ENCODE data around the gene ZCCHC24. TPM values are rescaled to one million over a fixed set of nuclear protein-coding genes. Genes with fewer than 3 reads are reported as not detected.

The ZCCHC24 gene
- total RNA-seq, 2 experiments from 2014 or later: 0.77 to 1.00 TPM

DNA sequence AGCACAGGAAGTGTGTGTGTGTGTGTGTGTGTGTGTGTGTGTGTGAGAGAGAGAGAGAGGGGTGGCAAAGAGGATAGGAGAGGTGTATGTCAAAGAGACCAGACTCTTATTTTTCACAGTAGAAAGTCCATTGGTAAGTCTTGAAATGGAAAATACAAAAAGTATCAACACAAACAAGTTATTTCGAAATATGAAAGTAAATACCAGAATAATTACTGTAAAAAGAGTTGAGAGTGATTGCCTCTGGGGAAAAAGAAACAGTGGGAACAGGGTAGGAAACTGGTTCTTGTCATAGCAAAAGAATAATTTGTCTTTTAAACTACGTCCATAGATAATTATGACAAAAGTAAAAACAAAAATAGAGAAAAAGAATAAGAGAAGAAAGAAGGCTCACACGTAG is 37.9 kb upstream of the ZCCHC24 start:
- no peaks in the 10 kb centered on the region for H3K4me1 Mint-ChIP-seq (ENCODE audit: low read depth)
- H3K4me3 Mint-ChIP-seq: no peak overlapping the region
- ChIA-PET CTCF (interaction anchor here (1.1 kb wide), 1 partner anchor 109 kb away, joined by 5 read pairs; no protein-coding TSS in a partner anchor), POLR2A (no interaction called here)
- no peak for DNase-seq
- no peaks in the 10 kb centered on the region for H3K36me3 Mint-ChIP-seq
- H3K9me3 Mint-ChIP-seq: no peaks in the 10 kb centered on the region
- no peaks in the 10 kb centered on the region for H3K27me3 Mint-ChIP-seq
- H3K27ac Mint-ChIP-seq: no peak overlapping the region
- intact Hi-C loops (cut with micrococcal nuclease): no loop called here

DNA sequence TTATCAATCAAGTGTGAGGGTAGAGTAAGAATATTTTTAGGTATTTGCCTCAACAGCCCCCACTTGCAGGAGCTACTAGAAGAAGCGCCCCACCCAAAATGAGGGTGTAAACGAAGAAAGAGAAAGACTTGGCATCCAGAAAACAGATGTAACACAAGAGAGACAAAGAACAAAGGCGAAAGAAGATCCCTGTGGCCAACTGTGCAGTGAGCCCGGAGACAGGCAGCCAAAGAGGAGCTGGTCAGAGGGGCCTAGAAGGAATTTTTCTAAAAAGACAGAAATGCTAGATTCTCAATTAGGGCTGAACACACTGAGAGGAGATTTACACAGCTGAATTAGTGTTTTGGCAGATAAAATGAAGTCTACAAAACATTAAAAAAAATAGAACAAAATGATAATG is 37.3 kb upstream of the ZCCHC24 start:
- POLR2A ChIA-PET: no interaction called here

DNA sequence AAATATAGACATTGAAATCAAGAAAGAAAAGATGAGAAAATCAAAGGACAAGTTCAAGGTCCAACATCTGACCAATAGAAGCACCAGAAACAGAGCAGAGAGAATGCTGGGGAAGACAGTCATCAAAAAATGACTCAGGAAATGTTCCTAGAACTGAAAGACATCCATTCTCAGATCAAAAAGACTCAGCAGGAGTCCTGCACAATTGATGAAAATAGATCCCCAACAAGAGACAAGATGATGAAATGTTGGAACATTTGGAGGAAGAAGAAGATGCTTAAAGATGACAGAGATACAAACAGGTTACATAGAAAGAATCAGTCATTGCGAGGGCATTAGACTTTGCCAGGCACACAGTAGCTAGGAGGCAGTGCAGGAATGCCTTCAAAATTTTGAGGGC is 36.9 kb upstream of the ZCCHC24 start:
- ChIA-PET CTCF (interaction anchor here (1.1 kb wide), 1 partner anchor 108 kb away, joined by 5 read pairs; no protein-coding TSS in a partner anchor), POLR2A (no interaction called here)
- Mint-ChIP-seq H3K4me3 (no peak overlapping the region), H3K9me3 (no peaks in the 10 kb centered on the region), H3K27ac (no peak overlapping the region), H3K36me3 (no peaks in the 10 kb centered on the region), H3K27me3 (peaks cover 4% of the 10 kb centered on the region), H3K4me1 (ENCODE audit: low read depth) (no peaks in the 10 kb centered on the region)
- intact Hi-C loops (cut with micrococcal nuclease): no loop called here
- DNase-seq: no peak

More for the DNA sequence above, 37.3 kb upstream of the ZCCHC24 start:
- no peaks in the 10 kb centered on the region for H3K4me1 Mint-ChIP-seq (ENCODE audit: low read depth)
- H3K4me3 Mint-ChIP-seq: no peak overlapping the region
- no peaks in the 10 kb centered on the region for H3K36me3 Mint-ChIP-seq
- H3K27me3 Mint-ChIP-seq: no peaks in the 10 kb centered on the region
- H3K27ac Mint-ChIP-seq: no peak overlapping the region
- intact Hi-C loops (cut with micrococcal nuclease): no loop called here
- no peak for DNase-seq
- CTCF ChIA-PET: interaction anchor here (1.1 kb wide), 1 partner anchor 108 kb away, joined by 5 read pairs; no protein-coding TSS in a partner anchor
- H3K9me3 Mint-ChIP-seq: no peaks in the 10 kb centered on the region

DNA sequence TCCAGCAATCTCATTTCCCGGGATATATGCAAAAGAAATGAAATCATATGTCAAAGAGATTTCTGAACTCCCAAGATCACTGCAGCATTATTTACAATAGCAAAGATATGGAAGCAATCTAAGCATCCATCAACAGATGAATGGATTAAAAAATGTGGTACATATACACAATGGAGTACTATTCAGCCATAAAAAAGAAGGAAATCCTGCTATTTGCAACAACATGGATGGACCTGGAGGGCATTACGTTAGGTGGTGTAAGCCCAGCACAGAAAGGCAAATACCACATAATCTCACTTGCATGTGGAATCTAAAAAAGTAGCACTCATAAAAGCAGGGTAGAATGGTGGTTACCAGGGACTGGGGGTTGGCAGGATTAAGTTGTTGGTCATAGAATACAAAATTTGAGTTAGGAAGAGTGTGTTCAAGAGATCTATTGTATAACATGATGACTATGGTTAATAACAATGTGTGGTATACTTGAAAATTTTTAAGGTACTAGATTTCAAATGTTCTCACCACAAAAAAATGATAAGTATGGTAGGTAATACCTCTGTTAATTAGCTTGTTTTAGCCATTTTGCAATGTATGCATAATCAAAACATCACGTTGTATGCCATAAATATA is 34.0 kb upstream of the ZCCHC24 start:
- POLR2A ChIA-PET: no interaction called here
- CTCF ChIA-PET: interaction anchor here (1.8 kb wide), 1 partner anchor 12 kb away, joined by 7 read pairs; no protein-coding TSS in a partner anchor
- Mint-ChIP-seq H3K36me3 (no peaks in the 10 kb centered on the region), H3K27me3 (peaks cover 11% of the 10 kb centered on the region), H3K4me3 (no peak overlapping the region), H3K27ac (no peak overlapping the region), H3K4me1 (ENCODE audit: low read depth) (no peaks in the 10 kb centered on the region), H3K9me3 (no peaks in the 10 kb centered on the region)
- intact Hi-C loops (cut with micrococcal nuclease): no loop called here
- DNase-seq: no peak

DNA sequence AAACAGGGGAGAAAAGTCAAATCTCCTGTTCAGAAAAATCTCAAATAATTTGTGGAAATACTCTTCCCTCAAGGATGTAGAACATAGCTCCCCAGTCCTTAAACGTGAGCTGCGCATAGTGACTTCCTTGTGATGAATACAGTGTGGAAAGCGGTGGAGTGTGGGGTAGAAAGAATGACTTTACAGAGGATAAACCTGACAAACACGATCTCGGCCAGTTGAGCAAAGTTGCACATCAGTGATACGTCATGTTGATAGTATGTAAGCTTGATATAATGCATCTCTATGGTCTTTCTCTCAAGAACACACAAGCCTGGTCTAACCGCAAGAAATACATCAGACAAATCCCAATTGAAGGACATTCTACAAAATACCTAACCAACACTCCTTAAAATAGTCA is 32.0 kb upstream of the ZCCHC24 start:
- DNase-seq: no peak
- Mint-ChIP-seq H3K27me3 (peaks cover 13% of the 10 kb centered on the region), H3K9me3 (no peaks in the 10 kb centered on the region), H3K4me3 (no peak overlapping the region), H3K36me3 (no peaks in the 10 kb centered on the region), H3K4me1 (ENCODE audit: low read depth) (no peaks in the 10 kb centered on the region), H3K27ac (no peak overlapping the region)
- ChIA-PET CTCF (interaction anchor here (0.9 to 1.9 kb wide), 4 partner anchors 10 to 103 kb away, joined by 4 to 12 read pairs (median 5); no protein-coding TSS in a partner anchor), POLR2A (interaction anchor here (0.6 kb wide), 2 partner anchors 10 to 235 kb away, joined by 3 read pairs; no protein-coding TSS in a partner anchor)
- intact Hi-C loops (cut with micrococcal nuclease): no loop called here

DNA sequence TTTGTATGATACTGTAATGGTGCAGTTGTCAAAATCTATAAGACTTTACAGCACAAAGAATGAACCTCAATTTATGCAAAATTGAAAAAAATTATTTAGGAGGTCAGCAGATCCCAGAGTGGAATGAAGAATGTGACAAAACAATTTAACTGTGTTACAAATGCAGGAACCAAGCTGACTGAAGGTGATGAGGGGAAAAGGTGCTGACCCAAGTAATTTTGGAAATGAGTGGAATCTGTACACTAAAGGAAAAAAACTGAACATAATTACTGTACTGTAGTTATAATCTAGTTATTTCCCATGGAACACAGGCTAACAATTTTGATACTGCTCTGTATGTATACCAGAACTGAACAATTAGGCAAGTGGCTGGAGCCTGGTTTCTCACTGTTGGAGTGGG is 31.2 kb upstream of the ZCCHC24 start:
- POLR2A ChIA-PET: interaction anchor here (0.6 kb wide), 1 partner anchor 11 kb away, joined by 3 read pairs; no protein-coding TSS in a partner anchor
- no peaks in the 10 kb centered on the region for H3K4me1 Mint-ChIP-seq (ENCODE audit: low read depth)
- H3K9me3 Mint-ChIP-seq: no peaks in the 10 kb centered on the region
- no peak for DNase-seq
- H3K36me3 Mint-ChIP-seq: no peaks in the 10 kb centered on the region
- H3K27me3 Mint-ChIP-seq: peaks cover 13% of the 10 kb centered on the region
- H3K27ac Mint-ChIP-seq: no peak overlapping the region
- intact Hi-C loops (cut with micrococcal nuclease): no loop called here
- no peak overlapping the region for H3K4me3 Mint-ChIP-seq
- CTCF ChIA-PET: interaction anchor here (0.9 to 1.9 kb wide), 5 partner anchors 9 to 103 kb away, joined by 4 to 12 read pairs (median 5); no protein-coding TSS in a partner anchor

DNA sequence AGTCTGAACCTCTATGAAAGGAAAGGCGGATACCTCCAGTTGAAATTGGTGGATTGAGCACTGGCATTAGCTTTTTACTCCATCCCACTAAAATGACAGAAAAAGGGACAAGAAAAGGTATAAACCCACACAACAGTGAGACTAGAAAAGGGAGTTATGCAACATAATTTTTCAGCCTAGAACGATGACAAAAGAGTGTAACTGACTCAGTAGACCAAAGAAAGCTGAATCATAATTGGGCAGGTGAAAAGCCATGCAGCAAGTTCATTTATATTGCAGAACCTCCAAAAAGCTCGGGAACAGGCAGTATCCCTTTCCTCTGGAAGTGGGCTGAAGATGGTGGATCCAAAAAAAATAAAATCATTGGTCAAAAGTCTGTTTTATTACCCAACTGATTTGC is 30.5 kb upstream of the ZCCHC24 start:
- no peak overlapping the region for H3K27ac Mint-ChIP-seq
- POLR2A ChIA-PET: no interaction called here
- no peaks in the 10 kb centered on the region for H3K9me3 Mint-ChIP-seq
- H3K36me3 Mint-ChIP-seq: no peaks in the 10 kb centered on the region
- intact Hi-C loops (cut with micrococcal nuclease): no loop called here
- no peaks in the 10 kb centered on the region for H3K4me1 Mint-ChIP-seq (ENCODE audit: low read depth)
- CTCF ChIA-PET: interaction anchor here (1.4 to 2.3 kb wide), 4 partner anchors 8 to 281 kb away, joined by 4 to 10 read pairs (median 7); no protein-coding TSS in a partner anchor
- DNase-seq: no peak
- H3K27me3 Mint-ChIP-seq: peaks cover 13% of the 10 kb centered on the region
- no peak overlapping the region for H3K4me3 Mint-ChIP-seq

DNA sequence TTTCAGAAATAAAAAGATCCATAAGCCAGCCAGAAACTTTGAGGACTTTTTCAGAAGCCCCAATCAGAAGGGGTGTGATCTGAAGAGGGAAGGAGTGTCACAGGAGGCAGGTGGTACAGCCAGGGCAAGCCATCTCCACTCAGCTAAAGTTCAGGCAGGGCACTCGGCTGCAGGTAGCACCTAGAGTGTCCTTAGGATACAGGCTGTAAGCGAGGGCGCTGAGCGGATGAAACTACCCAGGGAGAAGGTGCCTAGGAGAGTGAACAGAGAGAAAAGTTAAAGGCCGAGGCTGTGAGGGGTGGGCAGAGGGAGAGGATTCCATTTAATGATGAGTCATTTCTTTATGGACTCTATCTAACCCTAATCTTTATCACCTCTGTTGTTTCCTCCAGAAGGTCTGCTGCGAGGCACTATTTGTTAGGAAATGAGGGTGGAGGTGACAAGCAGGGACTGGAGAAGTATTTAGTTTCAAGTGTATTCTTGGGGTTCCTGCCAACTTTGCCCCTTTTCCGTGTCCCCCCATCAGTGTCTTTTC is 29.8 kb upstream of the ZCCHC24 start:
- CTCF ChIA-PET: interaction anchor here (1.4 to 2.3 kb wide), 4 partner anchors 7 to 280 kb away, joined by 4 to 10 read pairs (median 7); no protein-coding TSS in a partner anchor
- DNase-seq: no peak
- H3K4me3 Mint-ChIP-seq: no peak overlapping the region
- no peaks in the 10 kb centered on the region for H3K36me3 Mint-ChIP-seq
- H3K27ac Mint-ChIP-seq: no peak overlapping the region
- no peaks in the 10 kb centered on the region for H3K9me3 Mint-ChIP-seq
- POLR2A ChIA-PET: no interaction called here
- H3K4me1 Mint-ChIP-seq (ENCODE audit: low read depth): no peaks in the 10 kb centered on the region
- peaks cover 13% of the 10 kb centered on the region for H3K27me3 Mint-ChIP-seq
- intact Hi-C loops (cut with micrococcal nuclease): no loop called here

DNA sequence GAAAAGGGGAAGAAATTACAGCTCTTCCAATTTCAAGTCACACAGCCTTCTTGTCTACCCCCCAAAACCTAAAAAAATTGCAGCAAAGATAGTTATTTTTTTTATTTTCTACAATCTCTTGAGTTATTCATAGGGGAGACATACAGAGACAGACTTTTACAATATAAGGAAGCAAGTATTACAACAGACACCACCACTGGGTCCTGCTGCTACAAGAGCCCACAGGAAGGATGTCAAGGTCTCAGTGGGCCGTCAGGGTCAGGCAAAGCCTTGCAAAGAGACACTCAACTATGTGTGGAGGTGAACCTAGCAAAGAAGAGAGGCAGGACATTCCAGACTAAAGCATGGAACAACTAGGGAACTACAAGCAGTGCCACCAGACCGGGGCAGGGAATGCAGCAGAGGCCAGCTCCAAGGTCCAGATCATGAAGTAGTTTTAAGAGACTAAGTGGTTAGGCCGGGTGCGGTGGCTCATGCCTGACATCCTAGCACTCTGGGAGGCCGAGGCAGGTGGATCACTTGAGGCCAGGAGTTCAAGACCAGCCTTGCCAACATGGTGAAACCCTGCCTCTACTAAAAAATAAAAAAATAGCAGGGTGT is 28.2 kb upstream of the ZCCHC24 start:
- ChIA-PET CTCF (interaction anchor here (2.3 kb wide), 1 partner anchor 99 kb away, joined by 10 read pairs; no protein-coding TSS in a partner anchor), POLR2A (no interaction called here)
- Mint-ChIP-seq H3K27ac (no peak overlapping the region), H3K9me3 (no peaks in the 10 kb centered on the region), H3K4me1 (ENCODE audit: low read depth) (no peaks in the 10 kb centered on the region), H3K4me3 (no peak overlapping the region), H3K27me3 (peaks cover 13% of the 10 kb centered on the region), H3K36me3 (no peaks in the 10 kb centered on the region)
- intact Hi-C loops (cut with micrococcal nuclease): no loop called here
- DNase-seq: no peak

DNA sequence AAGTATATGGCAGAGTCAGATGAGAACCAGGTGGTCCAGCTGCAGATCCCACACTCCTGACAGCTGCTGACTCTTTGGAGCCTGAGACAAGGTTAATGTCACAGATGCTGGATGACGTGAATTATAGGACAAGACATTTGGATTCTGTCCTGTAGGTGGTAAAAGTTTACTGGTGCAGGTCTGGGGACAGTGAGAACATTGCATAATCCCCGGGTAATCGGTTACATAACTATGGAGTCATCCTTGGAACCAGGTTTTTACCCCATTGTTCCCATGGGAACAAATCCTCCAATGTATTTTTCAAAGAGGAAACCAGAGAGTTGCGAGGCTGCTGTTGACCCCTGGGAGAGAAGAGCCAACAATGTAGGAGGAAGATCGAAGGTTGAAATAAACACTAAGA is 27.5 kb upstream of the ZCCHC24 start:
- Mint-ChIP-seq H3K36me3 (no peaks in the 10 kb centered on the region), H3K27ac (no peak overlapping the region), H3K4me3 (no peak overlapping the region), H3K9me3 (no peaks in the 10 kb centered on the region), H3K4me1 (ENCODE audit: low read depth) (no peaks in the 10 kb centered on the region), H3K27me3 (peaks cover 13% of the 10 kb centered on the region)
- ChIA-PET CTCF (interaction anchor here (1.6 kb wide), 1 partner anchor 99 kb away, joined by 9 read pairs; no protein-coding TSS in a partner anchor), POLR2A (no interaction called here)
- DNase-seq: no peak
- intact Hi-C loops (cut with micrococcal nuclease): no loop called here

DNA sequence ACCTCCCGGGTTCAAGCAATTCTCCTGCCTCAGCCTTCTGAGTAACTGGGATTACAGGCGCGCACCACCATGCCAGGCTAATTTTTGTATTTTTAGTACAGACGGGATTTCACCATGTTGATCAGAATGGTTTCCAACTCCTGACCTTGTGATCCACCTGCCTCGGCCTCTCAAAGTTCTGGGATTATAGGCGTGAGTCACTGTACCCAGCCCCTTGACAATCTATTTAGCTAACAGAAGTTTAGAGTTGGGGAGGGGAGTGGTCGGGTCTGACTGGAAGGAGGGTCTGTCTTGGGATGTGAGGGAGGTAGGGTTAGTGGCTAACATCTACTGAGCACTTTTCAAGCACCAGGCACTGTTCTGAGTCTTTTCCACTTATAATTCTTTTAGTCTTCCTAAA is 27.0 kb upstream of the ZCCHC24 start:
- ChIA-PET CTCF (interaction anchor here (1.6 kb wide), 1 partner anchor 98 kb away, joined by 9 read pairs; no protein-coding TSS in a partner anchor), POLR2A (no interaction called here)
- DNase-seq: no peak
- Mint-ChIP-seq H3K36me3 (no peaks in the 10 kb centered on the region), H3K9me3 (no peaks in the 10 kb centered on the region), H3K27me3 (peaks cover 11% of the 10 kb centered on the region), H3K4me3 (no peak overlapping the region), H3K4me1 (ENCODE audit: low read depth) (no peaks in the 10 kb centered on the region), H3K27ac (no peak overlapping the region)
- intact Hi-C loops (cut with micrococcal nuclease): no loop called here

DNA sequence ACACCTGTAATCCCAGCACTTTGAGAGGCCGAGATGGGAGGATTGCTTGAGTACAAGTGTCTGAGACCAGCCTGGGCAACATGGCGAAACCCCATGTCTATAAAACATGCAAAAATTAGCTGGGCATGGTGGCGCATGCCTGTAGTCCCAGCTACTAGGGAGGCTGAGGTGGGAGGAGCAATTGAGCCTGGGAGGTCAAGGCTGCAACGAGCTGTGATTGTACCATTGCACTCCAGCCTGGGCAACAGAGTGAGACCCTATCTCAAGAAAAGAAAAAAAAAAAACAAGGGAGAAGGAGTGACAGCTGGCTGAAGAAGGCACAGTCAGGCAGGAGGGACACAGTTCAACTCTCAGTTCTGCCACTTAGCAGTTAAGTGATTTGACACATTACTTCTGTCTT is 26.4 kb upstream of the ZCCHC24 start:
- Mint-ChIP-seq H3K9me3 (no peaks in the 10 kb centered on the region), H3K27ac (no peak overlapping the region), H3K36me3 (no peaks in the 10 kb centered on the region), H3K4me1 (ENCODE audit: low read depth) (no peaks in the 10 kb centered on the region), H3K27me3 (peaks cover 8% of the 10 kb centered on the region), H3K4me3 (no peak overlapping the region)
- intact Hi-C loops (cut with micrococcal nuclease): no loop called here
- POLR2A ChIA-PET: no interaction called here
- no peak for DNase-seq
- CTCF ChIA-PET: interaction anchor here (1.6 kb wide), 1 partner anchor 97 kb away, joined by 9 read pairs; no protein-coding TSS in a partner anchor
